Body of pancreas (tissue), 4 donors: Measurements from ENCODE around the gene ARL8B. TPM values are rescaled to one million over a fixed set of nuclear protein-coding genes. Genes with fewer than 3 reads are reported as not detected.

Experiments used
- ATAC-seq: fragments of 150-250 bp; one replicate; pipeline ENCODE4 v1.9.1; 2016
- DNase-seq, 4 donors: peaks; one replicate each; pipeline ENCODE4 v3.0.0-alpha.2; 2019
- H3K27ac ChIP-seq, 4 donors: fragments of 200-600 bp; sonication (generic); 1 replicate in 3 of 4; 2 replicates in 1 of 4; pipeline versions ENCODE4 v1.5.1 to v1.6.1; 2016 to 2019; ENCODE audit warnings: mild to moderate bottlenecking in 1 of 4, mixed read lengths in 1 of 4, moderate library complexity in 1 of 4
- H3K27me3 ChIP-seq, 2 donors: fragments of 200-600 bp; sonication (generic); one replicate each; pipeline ENCODE4 v1.6.0; 2016; ENCODE audit warnings: mild to moderate bottlenecking in 1 of 2
- H3K36me3 ChIP-seq, 2 donors: fragments of 200-600 bp; sonication (generic); replicated peaks in 1 of 2; 2 replicates each; pipeline ENCODE4 v1.5.1; 2016; ENCODE audit warnings: low read depth in 2 of 2; ENCODE audit not compliant: insufficient read depth in 1 of 2
- H3K4me1 ChIP-seq: fragments of 200-600 bp; sonication (generic); one replicate; pipeline ENCODE4 v1.6.0; 2016
- H3K4me3 ChIP-seq, 2 donors: fragments of 200-600 bp; sonication (generic); 1 replicate in 1 of 2; 2 replicates in 1 of 2; pipeline ENCODE4 v1.5.1; 2016 to 2019
- H3K9me3 ChIP-seq, 3 donors: fragments of 200-600 bp; sonication (generic); 1 replicate in 2 of 3; 2 replicates in 1 of 3; pipeline ENCODE4 v1.5.1; 2016
- POLR2A ChIP-seq, 3 donors: fragments of 450-650 bp; IDR thresholded peaks; one replicate each; pipeline ENCODE4 v1.6.1; 2016; ENCODE audit warnings: antibody characterized with exemption in 3 of 3, mild to moderate bottlenecking in 2 of 3
- WGBS, 2 donors: methylation state at CpG; one replicate each; pipeline ENCODE4 v1.1.5; 2017; 5-methylcytosine and 5-hydroxymethylcytosine counted together
- intact Hi-C: fragments of 100-400 bp; cut with DNase I; formaldehyde crosslinking; loops from one replicate; pipeline ENCODE4 v1.15.1; 2023
- total RNA-seq, 2 donors: library from RNA; depleted of rRNA; stranded (reverse); fragments of >200 nt; gene quantifications; one replicate each; pipeline ENCODE4 v1.1.0, GENCODE V29; 2016
- TF ChIP-seq, protein P1 (sequence below), 7 experiments: fragments of 450-650 bp in 4 of 7; fragments of 200-600 bp in 3 of 7; sonication (generic) in 3 of 7; IDR thresholded peaks; one replicate each; pipeline ENCODE4 v1.5.1; 2016 to 2019; ENCODE audit warnings: antibody characterized with exemption in 7 of 7

The ARL8B gene
- total RNA-seq, 2 donors from 2014 or later: 21.0 to 30.3 TPM

DNA sequence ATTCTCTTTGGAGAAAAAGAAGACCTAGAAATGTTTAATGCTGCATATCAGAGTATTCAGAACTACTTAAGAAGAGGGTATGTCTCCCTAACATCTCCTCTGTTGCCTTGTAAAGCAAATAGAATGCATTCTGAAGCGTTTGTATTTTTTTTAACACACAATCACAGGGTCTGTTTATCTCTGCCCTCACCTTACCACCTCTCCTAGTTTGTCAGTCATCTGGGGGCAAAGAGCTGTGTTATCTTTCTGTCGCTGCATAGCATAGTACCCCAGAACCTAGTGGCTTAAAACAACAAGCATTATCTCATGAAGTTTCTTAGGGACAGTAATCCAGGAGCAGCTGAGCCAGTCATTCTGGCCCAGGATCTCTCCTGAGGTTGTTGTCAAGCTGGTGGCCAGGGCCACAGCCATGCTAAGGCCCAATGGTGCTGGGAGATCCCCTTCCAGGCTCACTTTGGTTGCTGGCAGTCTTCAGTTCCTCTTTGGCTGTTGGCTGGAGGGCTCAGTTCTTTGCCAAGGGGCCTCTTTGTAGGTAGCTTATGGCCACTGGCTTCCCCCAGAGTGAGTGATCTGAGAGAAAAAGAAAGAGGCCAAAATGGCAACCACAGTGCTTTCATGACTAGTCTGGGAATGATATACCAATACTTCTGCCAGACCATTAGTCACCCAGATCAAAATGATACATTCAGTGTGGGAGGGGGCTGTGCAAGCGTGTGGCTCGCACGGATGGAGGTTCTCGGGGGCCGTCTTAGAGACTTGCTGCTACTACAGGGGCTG lies 83.3 kb downstream of the ARL8B start:
- DNase-seq (no peak), ATAC-seq (no peak)
- no peak overlapping the region for H3K27ac ChIP-seq
- no peaks in the 10 kb centered on the region for H3K27me3 ChIP-seq
- intact Hi-C loops: no loop called here
- H3K36me3 ChIP-seq: peaks cover 19 to 47% of the 10 kb centered on the region in 2 donors
- no peak overlapping the region for H3K4me3 ChIP-seq
- H3K9me3 ChIP-seq: no peaks in the 10 kb centered on the region
- no peaks in the 10 kb centered on the region for H3K4me1 ChIP-seq
- no peak for TF ChIP-seq POLR2A (IDR thresholded peaks at IDR 0.05)
- TF ChIP-seq, protein P1, sequence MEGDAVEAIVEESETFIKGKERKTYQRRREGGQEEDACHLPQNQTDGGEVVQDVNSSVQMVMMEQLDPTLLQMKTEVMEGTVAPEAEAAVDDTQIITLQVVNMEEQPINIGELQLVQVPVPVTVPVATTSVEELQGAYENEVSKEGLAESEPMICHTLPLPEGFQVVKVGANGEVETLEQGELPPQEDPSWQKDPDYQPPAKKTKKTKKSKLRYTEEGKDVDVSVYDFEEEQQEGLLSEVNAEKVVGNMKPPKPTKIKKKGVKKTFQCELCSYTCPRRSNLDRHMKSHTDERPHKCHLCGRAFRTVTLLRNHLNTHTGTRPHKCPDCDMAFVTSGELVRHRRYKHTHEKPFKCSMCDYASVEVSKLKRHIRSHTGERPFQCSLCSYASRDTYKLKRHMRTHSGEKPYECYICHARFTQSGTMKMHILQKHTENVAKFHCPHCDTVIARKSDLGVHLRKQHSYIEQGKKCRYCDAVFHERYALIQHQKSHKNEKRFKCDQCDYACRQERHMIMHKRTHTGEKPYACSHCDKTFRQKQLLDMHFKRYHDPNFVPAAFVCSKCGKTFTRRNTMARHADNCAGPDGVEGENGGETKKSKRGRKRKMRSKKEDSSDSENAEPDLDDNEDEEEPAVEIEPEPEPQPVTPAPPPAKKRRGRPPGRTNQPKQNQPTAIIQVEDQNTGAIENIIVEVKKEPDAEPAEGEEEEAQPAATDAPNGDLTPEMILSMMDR (IDR thresholded peaks at IDR 0.05): no peak
- 68 to 85% methylated on average over 7 of the region's 7 CpGs for WGBS, 2 donors

- TF ChIP-seq, protein P1 (IDR thresholded peaks at IDR 0.05): no peak
- no peak for TF ChIP-seq POLR2A (IDR thresholded peaks at IDR 0.05)
- no peaks in the 10 kb centered on the region for H3K9me3 ChIP-seq
- no peak overlapping the region for H3K27ac ChIP-seq
- intact Hi-C loops: no loop called here
- H3K4me1 ChIP-seq: no peaks in the 10 kb centered on the region
- peaks cover 24 to 72% of the 10 kb centered on the region in 2 donors for H3K36me3 ChIP-seq
- no peak for ATAC-seq
- H3K27me3 ChIP-seq: no peaks in the 10 kb centered on the region
- 93 to 95% methylated on average over 5 of the region's 5 CpGs for WGBS, 2 donors
- no peak for DNase-seq
- H3K4me3 ChIP-seq: no peak overlapping the region
Measured at GRCh38 chr3:5210926-5211325, 88.8 kb downstream of the ARL8B start.

- ATAC-seq (no peak), DNase-seq (no peak)
- Histone ChIP-seq H3K27ac (no peak overlapping the region), H3K36me3 (peaks cover 21 to 69% of the 10 kb centered on the region in 2 donors), H3K4me3 (no peak overlapping the region), H3K27me3 (no peaks in the 10 kb centered on the region), H3K4me1 (no peaks in the 10 kb centered on the region), H3K9me3 (no peaks in the 10 kb centered on the region)
- WGBS, 2 donors: 76 to 82% methylated on average over 9 of the region's 9 CpGs
- no peak for TF ChIP-seq POLR2A (IDR thresholded peaks at IDR 0.05)
- TF ChIP-seq, protein P1 (IDR thresholded peaks at IDR 0.05): no peak
- intact Hi-C loops: no loop called here
Measured at GRCh38 chr3:5212628-5213573, 90.8 kb downstream of the ARL8B start.

- intact Hi-C loops: no loop called here
- no peaks in the 10 kb centered on the region for H3K4me1 ChIP-seq
- ATAC-seq: no peak
- H3K4me3 ChIP-seq: no peak overlapping the region
- no peak for DNase-seq
- WGBS, 2 donors: 73 to 91% methylated on average over 4 to 7 of the region's 7 CpGs
- TF ChIP-seq POLR2A (IDR thresholded peaks at IDR 0.05): no peak
- TF ChIP-seq, protein P1 (IDR thresholded peaks at IDR 0.05): no peak
- H3K36me3 ChIP-seq: peaks cover 15 to 66% of the 10 kb centered on the region in 2 donors
- no peaks in the 10 kb centered on the region for H3K9me3 ChIP-seq
- no peaks in the 10 kb centered on the region for H3K27me3 ChIP-seq
- no peak overlapping the region for H3K27ac ChIP-seq
Measured at GRCh38 chr3:5213574-5213966, 91.5 kb downstream of the ARL8B start.
